22Rv1 (cell line): ENCODE measurements around the gene ZEB2.

Experiments used
- ZFX ChIP-seq: fragments of 450-650 bp; IDR thresholded peaks from 2 replicates; pipeline ENCODE4 v1.6.1; 2017; ENCODE audit warnings: antibody characterized with exemption, borderline replicate concordance
- TF ChIP-seq, protein P1 (sequence below): fragments of 450-650 bp; IDR thresholded peaks from 2 replicates; pipeline ENCODE4 v1.5.1; 2017; ENCODE audit warnings: mild to moderate bottlenecking

DNA sequence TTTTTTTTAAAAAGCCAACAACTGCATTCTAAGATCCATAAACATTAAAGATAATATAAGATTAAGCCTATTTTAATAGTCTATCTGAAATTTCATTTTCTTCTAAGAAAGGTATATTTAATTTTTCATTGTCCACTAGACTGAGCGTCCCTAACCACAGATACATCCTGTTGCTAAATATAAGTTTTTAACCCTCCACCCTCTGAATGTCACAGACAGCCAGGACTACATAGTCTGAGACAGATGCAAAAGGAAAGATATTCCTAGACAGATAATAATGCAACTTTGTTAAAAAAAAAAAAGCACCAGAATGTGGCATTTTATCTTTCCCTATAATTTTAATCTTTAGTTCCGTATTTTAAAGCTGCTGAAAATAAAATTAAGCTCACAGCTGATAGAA lies 114.6 kb downstream of the ZEB2 start:
- TF ChIP-seq, protein P1, sequence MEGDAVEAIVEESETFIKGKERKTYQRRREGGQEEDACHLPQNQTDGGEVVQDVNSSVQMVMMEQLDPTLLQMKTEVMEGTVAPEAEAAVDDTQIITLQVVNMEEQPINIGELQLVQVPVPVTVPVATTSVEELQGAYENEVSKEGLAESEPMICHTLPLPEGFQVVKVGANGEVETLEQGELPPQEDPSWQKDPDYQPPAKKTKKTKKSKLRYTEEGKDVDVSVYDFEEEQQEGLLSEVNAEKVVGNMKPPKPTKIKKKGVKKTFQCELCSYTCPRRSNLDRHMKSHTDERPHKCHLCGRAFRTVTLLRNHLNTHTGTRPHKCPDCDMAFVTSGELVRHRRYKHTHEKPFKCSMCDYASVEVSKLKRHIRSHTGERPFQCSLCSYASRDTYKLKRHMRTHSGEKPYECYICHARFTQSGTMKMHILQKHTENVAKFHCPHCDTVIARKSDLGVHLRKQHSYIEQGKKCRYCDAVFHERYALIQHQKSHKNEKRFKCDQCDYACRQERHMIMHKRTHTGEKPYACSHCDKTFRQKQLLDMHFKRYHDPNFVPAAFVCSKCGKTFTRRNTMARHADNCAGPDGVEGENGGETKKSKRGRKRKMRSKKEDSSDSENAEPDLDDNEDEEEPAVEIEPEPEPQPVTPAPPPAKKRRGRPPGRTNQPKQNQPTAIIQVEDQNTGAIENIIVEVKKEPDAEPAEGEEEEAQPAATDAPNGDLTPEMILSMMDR = no peak
- no peak for TF ChIP-seq ZFX
